HG03571 (cell line): ENCODE measurements around the gene FMO2.

ENCODE experiments used
- ATAC-seq: cut with Tn5 transposase; IDR thresholded peaks from one replicate; pipeline ENCODE4 v1.9.1; 2021; ENCODE audit not compliant: unreplicated experiment

FMO2 gene

GRCh38 chr1:171254859-171255258 is 69.8 kb downstream of the FMO2 start:
- ATAC-seq, result no peak

- ATAC-seq, result no peak
These were observed 72.0 kb downstream of the FMO2 start for GRCh38 chr1:171256940-171257606.

- ATAC-seq, result no peak
These were observed 72.5 kb downstream of the FMO2 start for GRCh38 chr1:171257607-171258076.

GRCh38 chr1:171258429-171258828 is 73.3 kb downstream of the FMO2 start:
- no peak for ATAC-seq

GRCh38 chr1:171258943-171259342 is 73.8 kb downstream of the FMO2 start:
- ATAC-seq, result no peak
